Loucy (cell line): ENCODE measurements around the gene NRARP.

Experiments
- CTCF ChIP-seq: fragments of 200-600 bp; sonication (generic); conservative IDR thresholded peaks from 2 replicates; pipeline ENCODE4 v1.5.1; 2014; ENCODE audit warnings: mild to moderate bottlenecking, antibody characterized with exemption, low read length
- EZH2phosphoT487 ChIP-seq: fragments of 200-600 bp; IDR thresholded peaks from 2 replicates; pipeline ENCODE4 v1.6.1; 2018; ENCODE audit warnings: antibody characterized with exemption, mild to moderate bottlenecking, moderate library complexity, borderline replicate concordance

- TF ChIP-seq CTCF (no peak), EZH2phosphoT487 (no peak)
These were observed 46.8 kb upstream of the NRARP start for GRCh38 chr9:137348769-137349470.
